HL-60/S4 treated with phorbol 12-myristate 13-acetate at 8.2 ng/mL for 4 days and 3 days (cell line): ENCODE data around the gene COPB1.

Source experiments
- in situ Hi-C: fragments of 300-500 bp; cut with MboI; formaldehyde crosslinking; loops from 2 replicates; pipeline ENCODE4 v1.15.0; 2022; ENCODE audit warnings: low sequenced_read_pairs

COPB1 gene

GRCh38 chr11:14513800-14514199 is 14.2 kb upstream of the COPB1 start:
- in situ Hi-C loops = no loop called here

- in situ Hi-C loops = no loop called here
Observed at GRCh38 chr11:14506532-14506931, 6.9 kb upstream of the COPB1 start.

- in situ Hi-C loops = no loop called here
Observed at GRCh38 chr11:14503023-14503422, 3.4 kb upstream of the COPB1 start.

- in situ Hi-C loops = no loop called here
Observed at GRCh38 chr11:14502039-14502438, 2.4 kb upstream of the COPB1 start.

GRCh38 chr11:14500181-14500651 is 605 bp upstream of the COPB1 start:
- in situ Hi-C loops = no loop called here

- in situ Hi-C loops = no loop called here
Observed at GRCh38 chr11:14499178-14499559, 442 bp downstream of the COPB1 start.

- in situ Hi-C loops = no loop called here
Observed at GRCh38 chr11:14480716-14481115, 18.9 kb downstream of the COPB1 start.

- in situ Hi-C loops = no loop called here
Observed at GRCh38 chr11:14471127-14471526, 28.5 kb downstream of the COPB1 start.

- in situ Hi-C loops = no loop called here
Observed at GRCh38 chr11:14463623-14464022, 36.0 kb downstream of the COPB1 start.

GRCh38 chr11:14460147-14460546 is 39.5 kb downstream of the COPB1 start:
- in situ Hi-C loops = no loop called here

GRCh38 chr11:14458377-14458776 is 41.2 kb downstream of the COPB1 start:
- in situ Hi-C loops = no loop called here

GRCh38 chr11:14455648-14456430 is 43.8 kb downstream of the COPB1 start:
- in situ Hi-C loops = no loop called here

- in situ Hi-C loops = no loop called here
Observed at GRCh38 chr11:14454861-14455632, 44.6 kb downstream of the COPB1 start.

- in situ Hi-C loops = no loop called here
Observed at GRCh38 chr11:14451825-14452224, 47.8 kb downstream of the COPB1 start.

- in situ Hi-C loops = no loop called here
Observed at GRCh38 chr11:14449302-14449714, 50.3 kb downstream of the COPB1 start.

- in situ Hi-C loops = no loop called here
Observed at GRCh38 chr11:14448240-14448639, 51.4 kb downstream of the COPB1 start.

- in situ Hi-C loops = no loop called here
Observed at GRCh38 chr11:14446701-14447169, 52.9 kb downstream of the COPB1 start.

GRCh38 chr11:14445542-14446530 is 53.8 kb downstream of the COPB1 start:
- in situ Hi-C loops = no loop called here

- in situ Hi-C loops = no loop called here
Observed at GRCh38 chr11:14444441-14445189, 55.0 kb downstream of the COPB1 start.

GRCh38 chr11:14443638-14444037 is 56.0 kb downstream of the COPB1 start:
- in situ Hi-C loops = no loop called here
